Measurements from ENCODE around the gene GRXCR2. TPM values are rescaled to one million over a fixed set of nuclear protein-coding genes. Genes with fewer than 3 reads are reported as not detected.

The GRXCR2 gene
- total and polyA plus RNA-seq, 2 of the 13 experiments (the other 11 are each of a cell fraction or from before 2014, with no cell fraction given), result not detected

GRCh38 chr5:145915970-145916638, 43.3 kb upstream of the GRXCR2 start:
- Histone ChIP-seq H3K27me3 (ENCODE audit: control insufficient read depth in 1 of 2, insufficient read depth in 2 of 2, low read length in 2 of 2) (peaks cover 0 to 18% of the 10 kb centered on the region in 2 experiments; a peak in 2 of 5 replicates), H3K79me2 (ENCODE audit: insufficient read depth, low read length) (no peaks in the 10 kb centered on the region), H3K27ac (ENCODE audit: extremely low read length, insufficient read depth, low read length) (no peak overlapping the region), H3K9me3 (ENCODE audit: low read length) (no peaks in the 10 kb centered on the region), H3K4me3 (replicated peaks in 1 of 3; ENCODE audit: insufficient read depth in 1 of 3, low read depth in 2 of 3, low read length in 3 of 3) (no peak overlapping the region), H3K4me1 (ENCODE audit: insufficient read depth, low read length) (peaks cover 39% of the 10 kb centered on the region), H3K9ac (ENCODE audit: insufficient read depth, low read depth, low read length) (no peak overlapping the region), H2AFZ (ENCODE audit: low read length) (no peak overlapping the region), H3K4me2 (ENCODE audit: low read depth, low read length) (no peak overlapping the region), H3K36me3 (replicated peaks in 1 of 2; ENCODE audit: control insufficient read depth in 1 of 2, insufficient read depth in 2 of 2, low read length in 2 of 2) (no peaks in the 10 kb centered on the region), H4K20me1 (ENCODE audit: insufficient read depth, low read length) (no peaks in the 10 kb centered on the region)
- no TSS peak for BruUV-seq (replicated peaks)
- WGBS (ENCODE audit: low lambda C conversion rate), result 57% methylated on average over 7 of the region's 7 CpGs
- DNase-seq (ENCODE audit: low spot score) (no peak), ATAC-seq (no peak), FAIRE-seq (no peak)
- ChIA-PET POLR2A (no interaction called here), CTCF (ENCODE audit: low intra/inter-chr PET ratio, low total read pairs) (no interaction called here)
- in situ Hi-C loops (cut with HindIII; ENCODE audit: extremely low pct_ligation_motif_present, low pct_unique_long_range_greater_than_20kb), result no loop called here
- intact Hi-C loops (cut with micrococcal nuclease; ENCODE audit: unreplicated experiment), result no loop called here
- no peak for TF ChIP-seq ZNF18 (CRISPR knock-in tag; IDR thresholded peaks at IDR 0.05; ENCODE audit: insufficient replicate concordance)
- no peak for TF ChIP-seq THAP7 (CRISPR knock-in tag; IDR thresholded peaks at IDR 0.05)
- TF ChIP-seq MIXL1 (CRISPR knock-in tag; IDR thresholded peaks at IDR 0.05), result no peak
- no peak for TF ChIP-seq PBX3 (CRISPR knock-in tag; IDR thresholded peaks at IDR 0.05; ENCODE audit: borderline replicate concordance)
- no peak for TF ChIP-seq NKX3-1 (CRISPR knock-in tag; IDR thresholded peaks at IDR 0.05)
- TF ChIP-seq ZNF792 (CRISPR knock-in tag; IDR thresholded peaks at IDR 0.05), result no peak
- TF ChIP-seq ZNF264 (CRISPR knock-in tag; IDR thresholded peaks at IDR 0.05), result no peak
- TF ChIP-seq EHMT2 (IDR thresholded peaks at IDR 0.05; ENCODE audit: borderline replicate concordance, low read depth, low read length), result no peak
- TF ChIP-seq POLR2G (IDR thresholded peaks at IDR 0.05; ENCODE audit: low read depth, low read length), result no peak
- no peak for TF ChIP-seq NCOR1 (IDR thresholded peaks at IDR 0.05; ENCODE audit: borderline replicate concordance, low read length)
- no peak for TF ChIP-seq ZNF574 (CRISPR knock-in tag; IDR thresholded peaks at IDR 0.05)
- no peak for TF ChIP-seq ARID2 (CRISPR knock-in tag; IDR thresholded peaks at IDR 0.05; ENCODE audit: borderline replicate concordance)
- no peak for TF ChIP-seq ATF7 (IDR thresholded peaks at IDR 0.05)
- TF ChIP-seq ATF7 (CRISPR knock-in tag; IDR thresholded peaks at IDR 0.05), result no peak
- TF ChIP-seq TSC22D2 (CRISPR knock-in tag; IDR thresholded peaks at IDR 0.05; ENCODE audit: borderline replicate concordance), result no peak
